TTC549 (cell line): ENCODE results near the gene FCF1.
"Not testable (repeated sequence)": the region's sequence is repeated elsewhere in the genome, so short reads cannot be mapped to it uniquely, and the experiment has no call there.

Experiments used
- FAIRE-seq: peaks from 2 replicates; lab custom pipeline; 2012; peaks lifted over from hg19 to GRCh38; lab: Jason Lieb, UNC

Gene FCF1

DNA sequence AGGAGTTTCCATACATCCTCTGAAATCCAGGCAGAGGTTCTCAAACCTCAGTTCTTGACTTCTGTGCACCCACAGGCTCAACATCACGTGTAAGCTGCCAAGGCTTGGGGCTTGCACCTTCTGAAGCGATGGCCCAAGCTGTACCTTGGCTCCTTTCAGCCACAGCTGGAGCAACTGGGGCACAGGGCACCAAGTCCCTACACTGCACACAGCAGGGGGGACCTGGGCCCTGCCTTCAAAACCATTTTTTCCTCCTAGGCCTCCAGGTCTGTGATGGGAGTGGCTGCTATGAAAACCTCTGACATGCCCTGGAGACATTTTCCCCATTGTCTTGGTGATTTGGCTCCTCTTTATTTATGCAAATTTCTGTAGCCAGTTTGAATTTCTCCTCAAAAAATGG, 10.7 kb upstream of the FCF1 start:
- no peak for FAIRE-seq

DNA sequence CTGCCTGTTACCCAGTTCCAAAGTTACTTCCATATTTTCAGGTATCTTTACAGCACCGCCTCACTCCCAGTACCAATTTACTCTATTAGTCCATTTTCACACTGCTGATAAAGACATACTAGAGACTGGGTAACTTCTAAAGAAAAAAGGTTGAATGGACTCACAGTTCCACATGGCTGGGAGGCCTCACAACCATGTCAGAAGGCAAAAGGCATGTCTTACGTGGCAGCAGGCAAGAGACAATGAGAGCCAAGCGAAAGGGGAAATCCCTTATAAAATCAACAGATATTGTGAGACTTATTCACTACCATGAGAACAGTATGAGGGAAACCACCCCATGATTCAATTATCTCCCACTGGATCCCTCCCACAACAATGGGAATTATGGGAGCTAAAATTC, 9.9 kb upstream of the FCF1 start:
- FAIRE-seq: no peak

GRCh38 chr14:74704656-74705055, 8.3 kb upstream of the FCF1 start:
- FAIRE-seq: no peak

DNA sequence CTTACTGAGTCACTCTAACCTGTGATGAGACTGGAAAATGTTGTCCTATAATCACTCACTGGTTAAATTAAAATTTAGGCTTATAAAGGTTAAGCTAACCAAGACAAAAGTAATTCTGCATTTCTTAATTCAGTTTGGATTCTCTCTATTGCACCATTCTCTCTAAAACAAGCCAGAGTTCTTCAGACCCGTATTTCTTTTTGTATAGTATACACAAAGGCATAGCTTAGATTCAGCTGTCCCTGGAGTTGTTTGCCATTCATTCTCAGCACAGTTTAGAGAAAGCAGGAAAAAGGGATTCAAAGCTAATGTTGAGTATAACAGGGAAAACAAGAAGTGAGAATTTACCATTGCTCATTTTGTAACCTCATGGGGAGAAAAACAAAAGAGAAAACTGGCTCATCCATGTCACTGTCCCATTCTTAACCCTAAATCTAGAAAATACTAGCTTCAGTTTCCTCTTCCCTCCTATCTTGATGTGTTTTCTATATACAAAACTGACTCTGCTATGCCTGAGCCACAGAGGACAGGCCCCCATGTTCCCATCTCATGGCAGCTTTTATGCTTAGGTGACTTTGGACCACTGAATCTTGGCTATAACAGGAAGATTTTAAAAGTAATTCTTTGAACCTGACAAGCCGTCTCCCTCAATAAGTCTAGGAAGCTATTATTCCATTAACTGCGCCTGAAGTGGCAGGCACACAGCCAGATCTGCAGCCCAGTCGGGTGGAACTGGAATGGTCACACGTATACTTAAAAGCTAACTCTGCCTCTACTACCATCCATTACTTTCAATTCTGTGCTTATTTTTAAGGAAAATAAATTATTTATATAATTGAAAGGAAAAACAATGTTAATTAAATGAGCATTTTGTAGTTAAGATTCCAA, 7.1 kb upstream of the FCF1 start:
- FAIRE-seq: no peak

GRCh38 chr14:74710480-74710879, 2.5 kb upstream of the FCF1 start:
- FAIRE-seq: no peak

- no peak for FAIRE-seq
Measured at GRCh38 chr14:74711651-74712050, 1.3 kb upstream of the FCF1 start.

DNA sequence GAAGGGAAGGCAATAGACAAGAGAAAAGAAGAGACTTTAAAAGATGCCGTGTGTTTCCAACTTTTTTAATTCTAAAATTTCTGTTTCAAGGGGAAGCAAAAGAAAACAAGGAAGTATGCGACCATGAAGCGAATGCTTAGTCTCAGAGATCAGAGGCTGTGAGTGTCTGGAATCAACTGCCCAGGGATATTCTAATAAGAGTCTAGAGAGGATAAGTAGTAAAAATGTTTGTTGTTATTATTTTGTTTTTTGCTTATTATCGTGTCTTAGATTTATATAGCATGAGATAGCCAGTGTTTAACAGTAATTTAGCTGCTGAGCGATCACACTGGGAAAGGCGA, 421 bp downstream of the FCF1 start:
- FAIRE-seq: no peak

DNA sequence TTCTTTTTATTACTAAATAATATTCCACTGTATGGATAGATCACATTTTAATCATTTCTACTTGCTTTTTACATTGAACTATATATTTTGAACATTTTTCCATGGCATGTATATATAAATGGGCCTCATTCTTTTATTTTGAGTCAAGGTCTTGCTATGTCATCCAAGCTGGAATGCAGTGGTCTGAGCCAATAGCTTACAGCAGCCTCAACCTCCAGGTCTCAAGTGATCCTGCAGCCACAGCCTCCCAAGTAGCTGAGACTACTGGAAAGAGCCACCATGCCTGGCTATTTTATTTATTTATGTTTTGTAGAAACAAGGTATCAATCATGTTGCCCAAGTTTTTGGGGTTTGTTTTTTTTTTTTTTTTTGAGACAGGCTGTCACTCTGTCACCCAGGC, 7.6 kb downstream of the FCF1 start:
- FAIRE-seq: no peak

DNA sequence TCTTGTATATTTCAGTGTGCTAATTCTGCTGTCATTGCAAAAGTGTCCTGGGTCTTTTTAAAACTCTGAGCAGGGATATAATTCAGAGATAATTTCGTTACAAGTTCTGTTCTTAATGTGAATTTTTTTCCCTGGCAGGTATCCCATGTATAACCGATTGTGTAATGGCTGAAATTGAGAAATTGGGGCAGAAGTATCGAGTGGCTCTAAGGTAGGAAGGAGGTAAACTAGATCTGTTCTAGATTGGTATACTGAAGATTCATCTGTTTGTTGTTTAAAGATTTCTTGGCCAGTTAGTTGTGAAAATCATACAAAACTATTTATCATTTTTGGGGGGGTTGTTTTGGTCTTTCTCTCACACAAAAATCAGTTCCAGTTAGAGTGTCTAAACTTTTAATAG, 10.2 kb downstream of the FCF1 start:
- FAIRE-seq: no peak

DNA sequence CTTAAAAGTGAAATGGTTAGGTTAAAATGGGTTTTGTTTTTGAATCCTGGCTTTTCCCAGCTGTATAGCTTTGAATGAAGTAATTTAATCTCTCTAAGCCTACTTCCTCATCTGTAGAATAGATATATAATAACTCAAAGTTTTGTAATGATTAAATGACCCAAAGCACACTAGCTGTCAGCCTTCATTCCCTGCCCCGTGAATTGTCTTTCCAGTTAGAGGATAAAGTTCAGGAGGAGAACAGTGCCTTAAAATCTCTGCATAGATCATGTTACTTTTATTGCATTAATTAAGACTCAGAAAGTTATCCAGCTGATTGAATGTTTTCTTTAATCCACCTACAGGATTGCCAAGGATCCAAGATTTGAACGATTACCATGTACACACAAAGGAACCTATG, 19.4 kb downstream of the FCF1 start:
- no peak for FAIRE-seq

- FAIRE-seq: no peak
Measured at GRCh38 chr14:74733221-74733620, 20.3 kb downstream of the FCF1 start.

- FAIRE-seq: no peak
Measured at GRCh38 chr14:74735125-74735524, 22.2 kb downstream of the FCF1 start.

DNA sequence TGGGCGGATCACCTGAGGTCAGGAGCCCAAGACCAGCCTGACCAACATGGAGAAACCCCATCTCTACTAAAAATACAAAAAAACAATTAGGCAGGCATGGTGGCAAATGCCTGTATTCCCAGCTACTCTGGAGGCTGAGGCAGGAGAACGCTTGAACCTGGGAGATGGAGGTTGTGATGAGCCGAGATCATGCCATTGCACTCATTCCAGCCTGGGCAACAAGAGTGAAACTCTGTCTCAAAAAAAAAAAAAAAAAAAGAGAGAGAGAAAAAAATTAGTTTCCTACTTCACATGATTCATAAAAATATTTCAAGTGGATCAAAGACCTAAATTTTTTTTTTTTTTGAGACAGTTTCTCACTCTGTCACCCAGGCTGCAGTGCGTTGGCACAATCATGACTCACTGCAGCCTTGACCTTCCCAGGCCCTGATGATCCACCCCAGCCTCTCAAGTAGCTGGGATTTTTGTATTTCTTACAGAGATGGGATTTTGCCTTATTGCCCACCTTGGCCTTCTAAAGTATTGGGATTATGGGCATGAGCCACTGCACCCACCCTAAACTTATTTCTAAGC, 24.9 kb downstream of the FCF1 start:
- no peak for FAIRE-seq

- FAIRE-seq: no peak
Measured at GRCh38 chr14:74739293-74740030, 26.5 kb downstream of the FCF1 start.

GRCh38 chr14:74747237-74747636, 34.3 kb downstream of the FCF1 start:
- no peak for FAIRE-seq

GRCh38 chr14:74754157-74754556, 41.2 kb downstream of the FCF1 start:
- no peak for FAIRE-seq

GRCh38 chr14:74754899-74755298, 42.0 kb downstream of the FCF1 start:
- no peak for FAIRE-seq

GRCh38 chr14:74756326-74756725, 43.4 kb downstream of the FCF1 start:
- no peak for FAIRE-seq

DNA sequence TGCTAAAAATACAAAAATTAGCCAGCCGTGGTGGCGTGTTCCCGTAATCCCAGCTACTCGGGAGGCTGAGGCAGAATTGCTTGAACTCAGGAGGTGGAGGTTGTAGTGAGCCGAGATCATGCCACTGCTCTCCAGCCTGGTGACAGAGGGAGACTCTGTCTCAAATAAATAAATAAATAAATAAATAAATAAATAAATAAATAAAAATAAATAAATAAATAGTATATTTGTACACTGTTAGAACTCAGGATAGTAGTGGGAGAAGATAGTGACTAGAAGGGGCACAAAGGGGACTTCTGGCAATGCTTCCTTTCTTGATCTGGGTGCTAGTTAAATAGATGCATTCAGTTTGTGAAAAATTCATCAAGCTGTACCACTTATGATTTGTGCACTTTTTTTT, 45.6 kb downstream of the FCF1 start:
- FAIRE-seq: not testable (repeated sequence)

DNA sequence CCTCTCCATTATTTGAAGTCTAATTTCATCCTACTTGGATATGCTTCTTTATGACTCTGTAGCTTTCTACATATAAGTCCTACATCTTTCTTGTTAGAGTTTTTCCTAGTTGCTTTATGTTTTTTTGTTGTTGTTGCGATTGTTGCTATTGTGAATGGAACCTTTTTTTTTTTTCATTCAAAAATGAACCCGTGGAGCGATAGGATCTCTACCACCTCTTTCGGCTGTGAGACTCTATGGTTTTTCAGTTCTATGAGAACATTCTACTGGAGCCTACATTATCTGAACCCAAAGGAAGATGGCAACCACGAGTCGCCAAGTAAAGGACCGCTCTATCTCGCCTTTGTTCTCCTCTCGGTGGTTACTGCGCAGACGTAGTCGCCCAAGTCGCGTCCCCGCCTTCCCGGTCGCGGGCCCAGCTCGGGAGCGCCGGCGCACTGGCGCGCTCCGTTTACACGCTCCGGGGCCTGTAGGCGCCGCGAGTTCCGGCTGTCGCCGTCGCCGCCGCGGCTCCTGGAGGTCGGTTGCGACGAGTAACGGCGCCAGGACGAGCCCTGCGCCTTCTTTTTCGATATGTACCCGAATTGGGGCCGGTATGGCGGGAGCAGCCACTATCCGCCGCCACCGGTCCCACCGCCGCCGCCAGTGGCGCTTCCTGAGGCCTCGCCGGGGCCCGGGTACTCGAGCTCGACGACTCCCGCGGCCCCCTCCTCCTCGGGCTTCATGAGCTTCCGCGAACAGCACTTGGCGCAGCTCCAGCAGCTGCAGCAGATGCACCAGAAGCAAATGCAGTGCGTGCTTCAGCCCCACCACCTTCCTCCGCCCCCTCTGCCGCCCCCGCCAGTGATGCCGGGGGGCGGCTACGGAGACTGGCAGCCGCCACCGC, 50.2 kb downstream of the FCF1 start, which contains the start of gene YLPM1:
Gene YLPM1 (plus strand): TSS at position 400 of the 886 bp plus-strand sequence. CDS start 174 bp downstream, at position 574.
- peak; percentile 91 for FAIRE-seq

GRCh38 chr14:74763803-74764531, 51.0 kb downstream of the FCF1 start:
- FAIRE-seq: no peak

GRCh38 chr14:74765721-74766120, 52.8 kb downstream of the FCF1 start:
- FAIRE-seq: no peak
